GM21526 (cell line): ENCODE measurements around the gene DIAPH3.
A peak's percentile ranks its signal among the peaks of the same experiment; 100 is the strongest.

Source experiments
- ATAC-seq: cut with Tn5 transposase; IDR thresholded peaks from one replicate; pipeline ENCODE4 v1.9.1; 2021; ENCODE audit warnings: moderate library complexity; ENCODE audit not compliant: unreplicated experiment, low FRiP score

DIAPH3 gene

DNA sequence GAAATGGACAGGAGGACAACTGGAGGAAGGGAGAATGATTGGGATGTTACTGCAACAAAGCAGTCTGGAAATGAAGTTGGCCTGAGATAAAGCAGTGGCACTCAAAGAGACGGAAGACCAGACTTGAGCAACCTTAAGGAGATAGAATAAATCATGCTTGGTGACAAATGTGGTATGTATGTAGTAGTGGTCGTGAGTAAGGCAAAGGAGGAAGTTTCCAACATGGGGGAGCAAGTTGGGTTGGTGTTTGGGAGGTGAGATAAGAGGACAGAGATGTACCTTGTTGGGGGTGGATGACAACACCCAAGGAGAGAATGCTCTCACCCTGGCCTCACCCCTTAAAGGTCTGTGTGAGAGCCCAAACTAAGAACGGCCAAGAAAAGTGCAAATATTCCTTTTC, 420.5 kb downstream of the DIAPH3 start:
- no peak for ATAC-seq

DNA sequence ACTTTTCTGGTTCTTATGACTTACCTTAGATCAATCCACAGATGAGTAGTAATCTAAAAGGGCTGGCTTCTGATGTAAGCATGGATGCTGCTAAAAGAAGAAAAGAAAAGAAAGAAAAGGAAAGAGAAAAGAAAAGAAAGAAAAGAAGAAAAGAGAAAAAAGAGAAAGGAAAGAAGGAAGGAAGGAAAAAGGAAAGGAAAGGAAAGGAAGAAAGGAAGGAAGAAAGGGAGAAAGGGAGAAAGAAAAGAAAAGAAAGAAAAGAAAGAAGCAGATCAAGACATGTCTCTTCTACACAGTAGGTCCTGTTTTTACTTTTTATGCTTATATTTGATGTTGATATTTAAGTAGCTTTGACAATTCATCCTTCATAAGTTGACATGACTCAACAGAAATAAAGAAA, 421.3 kb downstream of the DIAPH3 start:
- no peak for ATAC-seq

- ATAC-seq, result no peak
Measured at GRCh38 chr13:59738921-59739320, 424.8 kb downstream of the DIAPH3 start.

- ATAC-seq, result peak; percentile 100
Measured at GRCh38 chr13:59734393-59734792, 429.3 kb downstream of the DIAPH3 start.

GRCh38 chr13:59733744-59734143, 430.0 kb downstream of the DIAPH3 start:
- ATAC-seq, result no peak

DNA sequence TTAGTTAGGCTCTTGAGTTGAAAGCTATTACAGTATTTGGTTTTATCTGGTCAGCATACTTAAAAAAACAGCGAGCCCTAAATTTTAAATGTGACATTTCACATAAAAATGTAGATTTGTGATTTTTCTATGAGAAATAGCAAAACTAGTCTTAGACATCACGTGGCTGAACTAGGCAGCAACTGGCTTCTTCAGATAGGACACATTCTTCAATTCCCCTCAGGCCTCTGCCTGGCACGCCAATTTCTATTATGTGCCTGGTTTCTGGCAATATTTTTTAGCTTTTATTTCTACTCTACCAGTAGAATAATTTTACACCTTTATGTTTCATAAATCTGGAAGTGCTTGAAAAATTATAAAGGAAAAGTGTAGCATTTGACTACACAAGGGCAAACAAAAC, 433.7 kb downstream of the DIAPH3 start:
- ATAC-seq, result no peak

GRCh38 chr13:59728896-59729545, 434.7 kb downstream of the DIAPH3 start:
- ATAC-seq, result no peak

DNA sequence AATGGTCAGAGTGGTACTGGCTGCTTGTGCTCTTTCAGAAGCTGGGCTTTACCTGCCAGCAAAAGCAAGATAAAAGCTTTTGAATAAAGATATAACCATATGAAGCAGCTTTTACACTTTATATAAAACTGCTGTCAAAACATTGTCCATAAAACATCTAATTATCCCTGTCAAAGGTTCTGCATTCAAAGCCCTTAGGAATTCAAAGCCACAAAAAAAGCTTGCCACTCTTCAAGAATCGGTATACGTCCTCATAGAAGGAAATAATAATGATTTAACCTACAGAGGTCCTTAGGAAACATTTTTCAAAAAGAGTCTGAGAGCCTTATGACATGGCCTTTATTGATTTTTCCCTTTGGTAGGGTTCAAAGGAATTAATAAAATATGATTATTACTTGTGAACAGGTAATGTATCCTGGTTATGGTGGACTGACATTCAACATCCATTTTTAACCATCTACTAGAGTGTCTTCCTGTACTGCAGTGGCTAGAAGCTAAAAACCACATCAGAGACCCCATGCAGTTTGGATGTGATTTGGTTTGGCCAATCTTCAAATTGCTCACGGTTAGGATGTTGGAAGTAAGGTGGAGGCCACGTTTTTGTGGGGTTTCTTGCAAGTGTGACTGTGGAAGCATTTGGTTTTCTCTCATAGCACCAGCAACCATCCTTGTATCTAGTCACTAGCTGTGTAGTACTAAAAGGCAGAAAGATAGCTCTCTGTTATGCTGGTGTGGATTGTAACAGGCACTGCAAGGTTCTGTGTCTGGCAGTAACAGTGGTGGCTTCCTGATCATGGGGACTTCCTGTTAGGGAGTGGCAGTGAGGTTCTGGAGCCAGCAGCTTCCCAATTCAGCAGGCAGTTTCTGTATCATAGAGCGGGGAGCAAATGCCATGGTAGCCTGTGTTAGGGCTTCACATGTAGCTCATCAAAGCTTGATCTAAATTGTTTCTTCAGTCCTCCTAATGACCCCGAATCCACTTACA, 441.5 kb downstream of the DIAPH3 start:
- no peak for ATAC-seq

DNA sequence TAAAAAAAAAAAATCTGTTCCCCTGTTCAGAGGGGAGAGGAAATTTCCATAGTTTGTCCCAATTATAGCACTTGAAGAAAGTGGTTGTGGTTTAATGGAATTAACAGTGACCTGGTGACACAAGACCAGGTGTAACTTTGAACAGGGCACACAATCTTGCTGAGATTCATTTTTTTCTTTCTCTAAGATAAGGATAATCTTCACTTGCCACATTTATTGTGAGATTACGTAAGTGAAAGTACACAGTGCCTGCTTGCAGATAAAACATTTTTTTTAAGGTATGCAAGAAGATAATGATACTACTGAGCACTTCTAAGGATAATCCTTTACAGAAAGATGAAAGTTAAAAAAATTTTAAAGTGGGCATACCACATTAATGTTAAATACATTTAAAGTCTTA, 448.1 kb downstream of the DIAPH3 start:
- no peak for ATAC-seq

DNA sequence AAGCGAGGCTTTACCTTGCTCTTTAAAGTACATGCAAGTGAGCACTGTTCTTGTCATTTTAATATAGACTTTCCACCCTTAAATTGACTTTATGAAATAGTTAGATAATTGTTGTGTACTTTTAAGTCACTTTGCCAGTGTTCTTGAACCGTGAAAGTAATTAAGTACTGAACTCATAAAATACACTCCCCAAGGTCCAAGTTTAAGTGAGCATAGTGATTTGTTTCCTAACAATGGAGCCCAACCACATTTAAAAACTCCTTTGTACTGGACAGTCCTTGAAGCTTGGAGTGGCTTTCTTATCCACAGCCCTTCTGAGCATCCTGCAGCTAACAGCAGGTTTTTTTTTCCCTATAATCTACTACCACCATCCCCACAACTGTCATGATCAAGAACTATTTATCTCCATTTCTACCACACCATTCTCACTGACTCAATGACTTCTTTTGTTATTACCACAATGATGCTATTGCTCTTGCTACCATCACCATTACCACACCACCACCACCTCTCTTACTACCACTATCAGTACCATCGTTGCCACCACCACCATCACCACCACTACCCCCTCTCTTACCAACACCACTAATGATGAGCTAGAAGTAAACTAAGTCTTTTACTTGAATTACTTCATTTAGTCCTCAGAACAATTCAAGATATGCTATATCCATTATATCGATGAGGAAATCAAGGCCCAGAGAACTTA, 452.6 kb downstream of the DIAPH3 start:
- ATAC-seq, result no peak

- ATAC-seq, result no peak
Measured at GRCh38 chr13:59710416-59710815, 453.3 kb downstream of the DIAPH3 start.

GRCh38 chr13:59706101-59706976, 457.4 kb downstream of the DIAPH3 start:
- peak; percentile 52 for ATAC-seq

GRCh38 chr13:59702269-59702668, 461.5 kb downstream of the DIAPH3 start:
- no peak for ATAC-seq

- no peak for ATAC-seq
Measured at GRCh38 chr13:59701261-59701660, 462.5 kb downstream of the DIAPH3 start.

- no peak for ATAC-seq
Measured at GRCh38 chr13:59700281-59700680, 463.4 kb downstream of the DIAPH3 start.

DNA sequence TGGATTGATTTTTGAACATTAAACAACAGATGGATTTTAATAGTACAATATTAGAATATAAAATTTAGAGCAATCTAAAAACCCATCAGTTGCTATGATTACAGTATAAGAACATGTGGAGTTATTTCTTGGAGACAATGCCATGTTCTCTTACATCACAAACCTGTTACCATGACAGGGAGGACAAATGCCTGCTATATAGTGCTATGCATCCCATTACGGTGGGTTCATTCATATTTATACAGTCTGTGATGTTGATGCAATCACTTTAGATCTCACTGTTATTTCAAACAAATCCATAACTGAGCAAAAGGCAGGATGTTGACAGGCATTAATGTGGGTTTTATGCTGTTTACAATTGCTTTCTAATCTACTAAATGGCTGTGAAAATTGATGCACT, 467.5 kb downstream of the DIAPH3 start:
- ATAC-seq, result no peak

- no peak for ATAC-seq
Measured at GRCh38 chr13:59691501-59692066, 472.1 kb downstream of the DIAPH3 start.

DNA sequence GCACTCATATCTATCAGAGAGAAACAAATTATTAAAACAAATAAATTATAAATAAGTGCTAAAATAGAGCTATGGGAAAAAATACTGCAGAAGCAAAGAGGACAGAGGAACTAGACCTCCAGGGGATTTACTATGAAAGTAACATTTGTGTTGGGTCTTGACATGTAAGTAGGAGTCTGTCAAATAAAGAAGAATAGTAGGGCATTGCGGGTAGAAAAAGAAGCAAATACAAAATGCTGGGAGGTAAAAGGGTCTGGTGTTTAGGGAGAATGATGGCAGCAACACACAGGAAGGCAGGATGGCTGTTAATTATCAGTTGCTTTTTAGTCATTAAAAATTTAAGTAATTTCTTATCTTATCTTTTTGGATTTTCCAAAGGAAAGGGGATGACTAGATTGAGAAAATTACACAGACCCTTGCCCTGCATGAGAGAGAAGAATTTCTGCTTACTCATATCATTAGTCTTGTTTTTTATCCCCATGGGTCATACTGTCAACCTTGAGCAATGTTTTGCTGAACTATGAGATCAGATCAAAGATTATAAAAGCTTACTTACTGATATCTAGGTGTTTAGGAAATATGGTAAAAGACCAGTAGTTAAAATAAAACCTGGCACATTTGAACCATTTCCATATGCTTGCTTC, 472.7 kb downstream of the DIAPH3 start:
- ATAC-seq, result no peak

- no peak for ATAC-seq
Measured at GRCh38 chr13:59689057-59689456, 474.7 kb downstream of the DIAPH3 start.
